Activated B cell treated with CpG ODN at 0.5 μM for 24 hours (primary cell): ENCODE measurements around the gene PCSK9. TPM values are rescaled to one million over a fixed set of nuclear protein-coding genes. Genes with fewer than 3 reads are reported as not detected.

Experiments used
- ATAC-seq: fragments of 200-7000 bp; cut with Tn5 transposase; one replicate; pipeline ENCODE4 v1.10.0; 2021; ENCODE audit warnings: low read depth, mild to moderate bottlenecking, moderate library complexity
- CTCF ChIA-PET: fragments of 350-600 bp; sonication (Branson Sonifier 250); formaldehyde crosslinking; loops from one replicate; lab custom pipeline; 2021; ENCODE audit warnings: antibody characterized with exemption; lab: Charles Lee
- POLR2A ChIA-PET: fragments of 350-600 bp; sonication (Branson Sonifier 250); formaldehyde crosslinking; loops from one replicate; lab custom pipeline; 2021; ENCODE audit warnings: antibody characterized with exemption; lab: Charles Lee
- DNase-seq: peaks from one replicate; pipeline ENCODE4 v3.0.0; 2022
- H3K27ac Mint-ChIP-seq: one replicate; pipeline ENCODE4 v1.8.0; 2020; ENCODE audit warnings: mixed read lengths
- H3K27me3 Mint-ChIP-seq: one replicate; pipeline ENCODE4 v1.8.0; 2021; ENCODE audit warnings: mixed read lengths
- H3K36me3 Mint-ChIP-seq: one replicate; pipeline ENCODE4 v1.8.0; 2021; ENCODE audit warnings: low read depth, mixed read lengths
- H3K4me1 Mint-ChIP-seq: one replicate; pipeline ENCODE4 v1.8.0; 2021; ENCODE audit warnings: mixed read lengths
- H3K4me3 Mint-ChIP-seq: one replicate; pipeline ENCODE4 v1.8.0; 2020; ENCODE audit warnings: mild to moderate bottlenecking, mixed read lengths
- H3K9me3 Mint-ChIP-seq: one replicate; pipeline ENCODE4 v1.8.0; 2020; ENCODE audit warnings: mixed read lengths
- CTCF ChIP-seq: fragments of 200-600 bp; IDR thresholded peaks from one replicate; pipeline ENCODE4 v1.8.0; 2022; ENCODE audit warnings: antibody characterized with exemption, mild to moderate bottlenecking
- intact Hi-C: fragments of 100-400 bp; cut with micrococcal nuclease; formaldehyde crosslinking; loops from one replicate; pipeline ENCODE4 v1.15.1; 2024
- total RNA-seq: library from RNA; stranded (reverse); gene quantifications from 2 replicates; pipeline ENCODE4 v1.2.3, GENCODE V29; 2022

Gene PCSK9
- total RNA-seq, 1 donor from 2014 or later, result not detected

GRCh38 chr1:55000110-55001085 lies 39.0 kb upstream of the PCSK9 start:
- CTCF ChIA-PET, result no interaction called here
- POLR2A ChIA-PET, result no interaction called here
- Mint-ChIP-seq H3K27ac (no peak overlapping the region), H3K4me3 (no peak overlapping the region), H3K36me3 (no peaks in the 10 kb centered on the region), H3K4me1 (peaks cover 14% of the 10 kb centered on the region), H3K27me3 (peaks cover 35% of the 10 kb centered on the region), H3K9me3 (no peaks in the 10 kb centered on the region)
- ATAC-seq, result no peak
- TF ChIP-seq CTCF, result no peak
- intact Hi-C loops, result no loop called here
- no peak for DNase-seq

- ATAC-seq (no peak), DNase-seq (no peak)
- Mint-ChIP-seq H3K36me3 (no peaks in the 10 kb centered on the region), H3K4me3 (no peak overlapping the region), H3K4me1 (peaks cover 8% of the 10 kb centered on the region), H3K27ac (no peak overlapping the region), H3K9me3 (no peaks in the 10 kb centered on the region), H3K27me3 (peaks cover 26% of the 10 kb centered on the region)
- no peak for TF ChIP-seq CTCF
- POLR2A ChIA-PET, result no interaction called here
- CTCF ChIA-PET, result no interaction called here
- intact Hi-C loops, result no loop called here
Measured at GRCh38 chr1:55001311-55001710, 38.0 kb upstream of the PCSK9 start.

GRCh38 chr1:55002686-55003085 lies 36.7 kb upstream of the PCSK9 start:
- H3K27me3 Mint-ChIP-seq, result peaks cover 15% of the 10 kb centered on the region
- ATAC-seq (no peak), DNase-seq (no peak)
- no peaks in the 10 kb centered on the region for H3K36me3 Mint-ChIP-seq
- H3K4me3 Mint-ChIP-seq, result no peak overlapping the region
- H3K27ac Mint-ChIP-seq, result no peak overlapping the region
- CTCF ChIA-PET, result interaction anchor here (1.2 to 1.3 kb wide), 2 partner anchors 12 to 52 kb away, joined by 3 to 4 read pairs; no protein-coding TSS in a partner anchor
- POLR2A ChIA-PET, result no interaction called here
- H3K9me3 Mint-ChIP-seq, result no peaks in the 10 kb centered on the region
- no peaks in the 10 kb centered on the region for H3K4me1 Mint-ChIP-seq
- no peak for TF ChIP-seq CTCF
- intact Hi-C loops, result no loop called here

GRCh38 chr1:55005351-55006140 lies 33.8 kb upstream of the PCSK9 start:
- ChIA-PET POLR2A (no interaction called here), CTCF (no interaction called here)
- ATAC-seq, result no peak
- no peaks in the 10 kb centered on the region for H3K9me3 Mint-ChIP-seq
- DNase-seq, result no peak
- intact Hi-C loops, result no loop called here
- H3K27ac Mint-ChIP-seq, result no peak overlapping the region
- H3K36me3 Mint-ChIP-seq, result no peaks in the 10 kb centered on the region
- TF ChIP-seq CTCF, result no peak
- H3K4me3 Mint-ChIP-seq, result no peak overlapping the region
- H3K4me1 Mint-ChIP-seq, result no peaks in the 10 kb centered on the region
- H3K27me3 Mint-ChIP-seq, result peaks cover 2% of the 10 kb centered on the region

GRCh38 chr1:55006931-55007330 lies 32.4 kb upstream of the PCSK9 start:
- intact Hi-C loops, result no loop called here
- ChIA-PET CTCF (no interaction called here), POLR2A (no interaction called here)
- no peak overlapping the region for H3K4me3 Mint-ChIP-seq
- no peak overlapping the region for H3K27ac Mint-ChIP-seq
- no peak for TF ChIP-seq CTCF
- ATAC-seq (no peak), DNase-seq (no peak)
- H3K9me3 Mint-ChIP-seq, result no peaks in the 10 kb centered on the region
- no peaks in the 10 kb centered on the region for H3K36me3 Mint-ChIP-seq
- H3K27me3 Mint-ChIP-seq, result no peaks in the 10 kb centered on the region
- no peaks in the 10 kb centered on the region for H3K4me1 Mint-ChIP-seq
